GM12872 (cell line): ENCODE results near the gene KCMF1.

Source experiments
- CTCF ChIP-seq: IDR thresholded peaks from 3 replicates; pipeline ENCODE4 v1.5.1; 2011; ENCODE audit warnings: low read depth, mild to moderate bottlenecking, low read length, moderate library complexity; ENCODE audit not compliant: insufficient read depth

The KCMF1 gene

DNA sequence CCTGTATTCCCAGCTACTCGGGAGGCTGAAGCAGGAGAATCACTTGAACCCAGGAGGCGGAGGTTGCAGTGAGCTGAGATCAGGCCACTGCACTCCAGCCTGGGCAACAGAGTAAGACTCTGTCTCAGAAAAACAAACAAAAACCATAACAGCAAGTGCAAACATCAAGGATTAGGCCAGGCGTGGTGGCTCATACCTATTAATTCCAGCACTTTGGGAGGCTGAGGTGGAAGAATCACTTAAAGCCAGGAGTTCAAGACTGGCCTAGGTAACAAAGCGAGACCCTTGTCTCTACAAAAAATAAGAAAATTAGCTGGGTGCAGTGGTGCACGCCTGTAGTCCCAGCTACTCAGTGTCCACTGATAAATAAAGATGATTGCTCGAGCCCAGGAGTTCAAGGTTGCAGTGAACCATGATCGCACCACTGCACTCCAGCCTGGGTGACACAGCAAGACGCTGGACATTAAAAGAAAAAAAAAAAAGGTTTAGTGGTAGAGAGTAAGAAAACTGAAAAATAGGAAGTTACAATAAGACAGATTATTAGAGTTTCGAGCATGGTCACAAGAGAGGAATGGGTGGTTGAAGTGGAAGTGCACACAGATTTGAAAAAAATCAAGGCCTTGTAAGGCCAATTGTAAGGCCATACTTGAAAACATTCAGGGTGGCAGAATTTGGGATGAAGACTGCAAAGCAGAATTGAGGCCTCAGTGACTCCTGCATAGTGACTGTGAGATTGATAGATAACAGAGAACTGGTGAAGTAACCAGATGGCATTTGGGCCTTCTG lies 6.4 kb upstream of the KCMF1 start:
- no peak for TF ChIP-seq CTCF

- TF ChIP-seq CTCF: no peak
Measured at GRCh38 chr2:84965192-84965516, 5.8 kb upstream of the KCMF1 start.

DNA sequence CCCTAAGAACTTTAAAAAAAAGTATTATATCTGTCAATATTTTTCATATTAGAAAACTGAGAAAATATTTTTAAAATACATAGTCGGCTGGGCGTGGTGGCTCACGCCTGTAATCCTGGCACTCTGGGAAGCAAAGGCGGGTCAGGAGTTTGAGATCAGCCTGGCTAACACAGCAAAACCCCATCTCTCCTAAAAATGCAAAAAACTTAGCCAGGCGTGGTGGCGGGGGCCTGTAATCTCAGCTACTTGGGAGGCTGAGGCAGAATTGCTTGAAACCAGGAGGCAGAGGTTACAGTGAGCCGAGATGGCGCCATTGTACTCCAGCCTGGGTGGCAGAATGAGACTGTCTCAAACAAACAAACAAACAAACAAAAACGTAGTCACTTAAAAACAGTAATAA lies 5.1 kb upstream of the KCMF1 start:
- no peak for TF ChIP-seq CTCF

DNA sequence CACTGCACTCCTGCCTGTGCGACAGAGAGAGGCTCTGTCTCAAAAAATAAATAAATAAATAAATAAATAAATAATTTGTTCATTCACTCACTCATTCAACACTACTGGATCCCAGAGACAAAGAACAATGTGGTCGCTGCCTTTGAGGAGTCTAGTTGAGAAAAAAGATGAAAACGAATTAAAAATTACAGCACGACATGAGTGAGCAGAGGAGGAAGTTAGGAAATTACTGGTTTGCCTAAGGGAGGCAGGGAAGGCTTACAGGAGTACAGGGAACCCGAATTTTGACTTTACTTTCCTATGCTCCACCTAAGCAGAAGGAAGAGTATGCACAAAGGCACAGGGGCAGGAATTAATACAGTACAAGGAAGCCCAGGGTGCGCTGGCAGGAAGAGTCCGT lies 4.2 kb upstream of the KCMF1 start:
- no peak for TF ChIP-seq CTCF

DNA sequence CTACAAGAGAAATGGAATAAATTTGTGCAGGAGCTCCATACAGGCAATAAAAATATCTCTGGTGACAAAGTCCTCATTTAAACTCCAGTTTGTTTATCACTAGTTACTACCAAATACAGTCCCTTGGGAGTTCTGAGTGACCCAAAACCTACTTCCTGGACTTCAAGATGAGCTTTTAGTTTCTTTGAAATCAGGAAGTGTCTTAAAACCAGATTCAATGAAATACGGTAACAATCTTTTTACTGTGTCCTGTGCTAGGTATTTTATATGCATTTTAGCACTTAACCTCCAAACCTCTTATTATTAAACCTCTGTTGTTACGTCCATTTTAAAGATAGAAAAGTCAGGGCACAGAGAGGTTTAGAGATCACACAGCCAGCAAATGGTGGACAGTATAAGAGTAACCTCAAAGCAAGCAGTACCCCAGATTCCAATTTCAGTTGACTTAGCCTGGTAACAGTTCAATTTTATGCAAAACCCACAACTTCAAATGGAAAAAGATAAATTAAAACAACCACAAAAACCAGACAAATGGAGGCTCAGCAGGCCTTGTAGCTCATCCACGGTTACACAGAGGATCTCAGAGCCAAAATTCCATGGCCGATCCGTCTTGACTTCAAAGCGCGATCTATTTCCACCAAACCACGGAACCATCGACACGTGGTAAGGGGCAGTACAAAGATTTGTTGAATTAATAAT lies 1.3 kb upstream of the KCMF1 start:
- TF ChIP-seq CTCF: no peak

- TF ChIP-seq CTCF: no peak
Measured at GRCh38 chr2:84970210-84970867, 622 bp upstream of the KCMF1 start.

GRCh38 chr2:84971510-84972206 lies 697 bp downstream of the KCMF1 start:
- TF ChIP-seq CTCF: no peak
